ENCODE data around the gene ASPM.

GRCh38 chr1:197159461-197159860, 13.0 kb upstream of the ASPM start:
- no peak for TF ChIP-seq CTCF (IDR thresholded peaks at IDR 0.05; ENCODE audit: low read depth, low read length, missing input control)
- no peak for TF ChIP-seq REST (IDR thresholded peaks at IDR 0.05)
- TF ChIP-seq TAF1 (conservative IDR thresholded peaks at IDR 0.05): no peak
- TF ChIP-seq RAD21 (IDR thresholded peaks at IDR 0.05): no peak
- no peak for TF ChIP-seq MAX (IDR thresholded peaks at IDR 0.05)
- TF ChIP-seq ATF3 (IDR thresholded peaks at IDR 0.05): no peak
- TF ChIP-seq ZBTB33 (IDR thresholded peaks at IDR 0.05): no peak
- TF ChIP-seq YY1 (IDR thresholded peaks at IDR 0.05): no peak
- TF ChIP-seq RXRA (IDR thresholded peaks at IDR 0.05): no peak
- no peak for TF ChIP-seq GABPA (IDR thresholded peaks at IDR 0.05 in 1 of 2, conservative IDR thresholded peaks at IDR 0.05 in 1 of 2)
- no peak for TF ChIP-seq EGR1 (IDR thresholded peaks at IDR 0.05; ENCODE audit: low read depth in 2 of 2)
- TF ChIP-seq SP1 (IDR thresholded peaks at IDR 0.05): no peak
